ENCODE data around the gene DUOX2. TPM values are rescaled to one million over a fixed set of nuclear protein-coding genes. Genes with fewer than 3 reads are reported as not detected.
"Not testable (repeated sequence)": the region's sequence is repeated elsewhere in the genome, so short reads cannot be mapped to it uniquely, and the experiment has no call there.

The DUOX2 gene
- total RNA-seq, 1 experiment from 2014 or later, result not detected

DNA sequence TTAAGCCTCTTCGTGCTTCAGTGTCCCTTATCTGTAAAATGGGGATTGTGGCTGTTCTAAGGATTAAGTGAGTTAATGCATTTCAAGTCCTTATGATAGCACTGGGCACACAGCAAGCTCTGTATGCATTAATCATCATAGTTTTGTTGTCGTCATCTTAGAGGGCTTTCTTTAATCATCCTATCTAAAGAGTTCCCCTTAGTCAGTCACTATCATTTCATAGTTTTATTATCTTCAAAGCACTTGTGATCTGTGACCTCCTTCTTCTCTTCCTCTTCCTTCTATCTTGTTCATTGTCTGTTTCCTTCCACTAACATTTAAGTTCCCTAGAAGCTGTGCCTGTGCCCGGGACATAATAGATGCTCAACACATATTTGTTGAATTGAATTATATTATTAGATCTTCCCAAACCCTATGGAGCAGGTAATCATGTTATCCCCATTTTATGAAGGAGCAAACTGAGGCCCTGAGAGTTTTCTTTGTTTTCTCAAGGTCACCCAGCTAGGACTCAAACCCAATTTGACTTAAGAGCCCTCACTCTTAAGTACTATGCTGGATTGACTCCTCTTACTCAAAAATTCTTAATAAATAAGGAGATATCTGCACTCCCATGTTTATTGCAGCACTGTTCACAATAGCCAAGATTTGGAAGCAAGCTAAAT is 24.1 kb downstream of the DUOX2 start:
- in situ Hi-C loops (cut with HindIII; ENCODE audit: low pct_unique_long_range_greater_than_20kb, low sequenced_read_pairs), result no loop called here
- DNase-seq (ENCODE audit: low read depth), result no peak

DNA sequence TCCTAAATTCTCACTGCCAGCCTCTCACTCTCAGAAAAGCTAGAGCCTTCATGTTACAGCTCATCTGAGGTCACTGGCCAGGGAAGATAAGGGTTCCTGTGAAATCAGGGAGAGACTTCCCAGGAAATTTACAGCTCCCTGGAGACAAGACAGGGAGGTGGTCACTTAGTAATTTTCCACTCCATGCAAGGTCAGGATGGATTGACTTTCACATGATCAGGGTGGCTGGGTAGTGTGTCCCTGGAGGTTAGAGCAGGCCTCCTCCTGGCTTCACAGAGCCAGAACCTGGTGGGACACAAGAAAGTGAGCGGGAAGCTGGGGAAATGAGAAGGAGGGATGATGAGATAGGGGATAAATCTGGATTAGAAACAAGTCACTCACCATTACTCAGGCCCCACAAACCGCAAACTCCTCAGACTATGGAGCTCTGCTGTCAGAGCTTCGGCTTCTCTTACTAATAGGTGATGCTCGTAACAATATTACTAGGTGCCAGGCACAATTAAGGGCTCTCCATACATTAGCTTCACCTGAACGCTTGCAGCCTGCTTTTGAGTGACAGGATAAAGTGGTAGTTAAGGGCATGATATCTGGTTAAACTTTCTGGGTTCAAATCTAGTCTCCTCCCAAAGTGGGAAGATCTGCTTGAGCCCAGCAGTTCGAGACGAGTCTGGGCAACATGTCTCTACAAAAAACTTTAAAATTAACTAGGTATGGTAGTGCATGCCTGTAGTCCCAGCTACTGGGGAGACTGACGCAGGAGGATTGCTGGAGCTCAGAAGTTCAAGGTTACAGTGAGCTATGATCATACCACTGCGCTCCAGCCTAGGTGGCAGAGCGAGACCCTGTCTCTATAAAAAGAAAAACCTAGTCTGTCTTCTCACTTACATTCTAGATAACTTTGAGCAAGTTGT is 24.9 kb downstream of the DUOX2 start:
- DNase-seq (ENCODE audit: low read depth), result no peak
- in situ Hi-C loops (cut with HindIII; ENCODE audit: low pct_unique_long_range_greater_than_20kb, low sequenced_read_pairs), result no loop called here

DNA sequence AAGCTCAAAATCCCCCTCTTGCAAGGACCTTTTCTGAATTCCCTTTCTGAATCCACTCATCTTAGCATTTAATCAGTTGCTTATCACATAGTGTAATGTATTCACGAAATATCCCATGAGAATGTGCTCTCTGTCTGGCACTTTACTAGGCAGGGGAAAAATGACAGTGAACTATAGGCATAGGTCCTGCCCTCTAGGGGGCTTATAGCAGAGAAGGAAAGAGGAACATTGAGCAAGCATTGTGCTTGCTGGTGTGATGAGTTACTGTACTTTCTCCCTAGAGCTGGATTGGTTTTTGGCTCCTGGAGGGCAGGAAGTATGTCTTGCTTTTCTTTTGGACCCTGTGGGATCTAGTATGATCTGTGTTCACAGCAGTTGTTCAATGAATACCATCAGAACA is 26.5 kb downstream of the DUOX2 start:
- no peak for DNase-seq (ENCODE audit: low read depth)
- in situ Hi-C loops (cut with HindIII; ENCODE audit: low pct_unique_long_range_greater_than_20kb, low sequenced_read_pairs), result no loop called here

DNA sequence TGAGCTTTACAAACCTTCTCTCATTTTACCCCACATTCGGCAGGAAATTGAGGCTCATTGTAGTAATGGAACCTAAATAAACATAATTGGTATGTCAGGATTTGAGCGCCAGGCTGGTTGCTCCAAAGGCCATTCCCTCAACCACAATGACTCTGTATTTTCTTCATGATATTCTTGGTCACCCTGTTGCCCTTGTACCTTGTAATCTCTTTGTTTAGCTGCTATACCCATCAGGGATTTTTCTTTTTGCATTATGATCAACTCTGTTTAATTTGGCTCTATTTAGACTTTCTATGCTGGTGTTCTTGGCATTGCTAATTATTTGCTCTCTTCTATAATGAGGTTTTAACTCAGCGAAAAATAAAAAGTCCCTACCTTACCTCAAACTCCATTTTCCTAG is 29.8 kb downstream of the DUOX2 start:
- no peak for DNase-seq (ENCODE audit: low read depth)

DNA sequence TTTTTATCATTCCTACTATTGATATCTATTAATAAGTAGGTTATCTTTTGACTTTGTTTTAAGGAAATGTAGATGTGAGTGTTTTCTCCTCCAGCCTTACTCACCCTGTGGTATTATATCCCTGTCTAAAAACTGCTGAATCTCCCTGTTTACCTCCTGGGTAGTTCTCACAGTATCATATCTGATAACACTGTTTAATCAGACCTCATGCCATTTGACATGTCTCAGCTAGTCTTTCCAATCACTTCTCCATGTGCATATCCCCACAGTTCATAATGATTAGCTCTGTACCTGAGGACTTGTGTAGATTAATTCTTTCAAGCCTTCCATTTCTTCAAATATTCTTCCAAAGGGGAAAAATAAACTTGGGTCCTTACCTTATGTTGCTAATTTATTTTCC is 30.7 kb downstream of the DUOX2 start:
- in situ Hi-C loops (cut with HindIII; ENCODE audit: low pct_unique_long_range_greater_than_20kb, low sequenced_read_pairs), result no loop called here
- no peak for DNase-seq (ENCODE audit: low read depth)

More for the DNA sequence above, 29.8 kb downstream of the DUOX2 start:
- in situ Hi-C loops (cut with HindIII; ENCODE audit: low pct_unique_long_range_greater_than_20kb, low sequenced_read_pairs), result no loop called here

DNA sequence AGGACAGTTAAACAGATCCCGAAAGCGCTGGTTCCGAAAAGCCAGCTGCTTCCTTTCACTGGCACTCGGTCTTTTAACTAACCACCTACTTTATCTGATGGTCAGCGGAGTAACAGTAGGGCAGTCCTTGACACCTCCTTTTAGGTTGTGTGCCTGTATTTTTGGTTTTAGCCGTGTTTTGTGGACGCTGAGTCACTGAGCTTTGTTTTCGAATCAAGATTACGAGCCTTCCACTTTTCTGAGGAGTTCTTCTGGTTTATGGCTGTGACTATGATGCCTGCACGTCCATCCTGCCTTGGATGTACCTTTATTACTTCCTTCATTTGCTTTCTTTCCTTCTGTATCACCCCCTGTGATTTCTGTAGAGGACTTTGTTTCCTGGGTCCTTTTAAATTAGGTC is 31.6 kb downstream of the DUOX2 start:
- DNase-seq (ENCODE audit: low read depth); in situ Hi-C loops (cut with HindIII; ENCODE audit: low pct_unique_long_range_greater_than_20kb, low sequenced_read_pairs): not testable (repeated sequence)

DNA sequence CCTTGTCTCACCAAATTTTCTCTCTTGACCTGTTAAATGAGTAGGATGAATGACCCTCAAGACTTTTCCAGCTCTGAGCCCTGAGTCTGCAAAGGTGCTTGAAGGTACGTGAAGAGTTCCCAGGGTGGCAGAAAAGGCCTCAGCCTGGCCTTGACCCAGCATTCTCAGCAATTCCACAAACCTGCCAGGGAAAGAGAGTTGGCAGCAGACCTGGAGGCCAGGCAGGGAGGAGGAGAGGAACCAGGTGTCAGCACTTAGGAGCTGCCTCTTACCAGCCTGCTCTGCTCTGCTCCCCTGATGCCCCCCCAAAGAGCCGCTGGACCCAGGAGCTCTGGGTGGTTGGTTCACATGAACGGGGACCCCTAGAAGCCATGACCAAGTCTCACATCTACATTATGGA is 33.4 kb downstream of the DUOX2 start:
- in situ Hi-C loops (cut with HindIII; ENCODE audit: low pct_unique_long_range_greater_than_20kb, low sequenced_read_pairs); DNase-seq (ENCODE audit: low read depth): not testable (repeated sequence)

DNA sequence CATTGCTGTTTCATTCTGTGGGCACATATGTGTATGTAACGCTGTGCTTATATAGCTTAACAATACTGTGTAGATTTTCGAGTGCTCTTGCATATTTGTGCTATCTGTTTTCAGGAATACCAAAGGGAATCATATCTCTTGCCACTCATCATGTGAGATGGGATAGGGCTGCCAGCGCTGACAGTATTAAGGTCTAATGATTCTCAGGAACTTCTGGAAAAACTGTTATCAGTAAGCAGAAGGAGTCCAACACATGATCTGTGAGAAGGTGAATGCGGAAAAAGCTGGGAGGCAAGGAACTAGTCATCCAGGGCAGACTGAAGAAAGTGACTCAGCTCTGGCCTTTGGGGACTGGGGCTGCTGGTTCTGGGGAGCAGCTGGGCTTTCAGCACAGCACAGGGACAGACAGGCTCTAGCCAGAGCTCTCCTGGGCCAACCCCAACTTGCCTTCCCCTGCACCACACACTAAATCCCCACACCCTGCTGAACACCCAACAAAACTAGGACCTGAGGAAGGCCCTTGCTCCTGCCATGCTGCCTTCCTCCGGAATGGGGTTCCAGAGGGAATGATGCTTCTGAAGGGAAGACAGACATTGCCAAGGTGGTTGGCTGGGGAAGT is 34.2 kb downstream of the DUOX2 start:
- peak; percentile 12 for DNase-seq (ENCODE audit: low read depth)
- in situ Hi-C loops (cut with HindIII; ENCODE audit: low pct_unique_long_range_greater_than_20kb, low sequenced_read_pairs), result not testable (repeated sequence)

DNA sequence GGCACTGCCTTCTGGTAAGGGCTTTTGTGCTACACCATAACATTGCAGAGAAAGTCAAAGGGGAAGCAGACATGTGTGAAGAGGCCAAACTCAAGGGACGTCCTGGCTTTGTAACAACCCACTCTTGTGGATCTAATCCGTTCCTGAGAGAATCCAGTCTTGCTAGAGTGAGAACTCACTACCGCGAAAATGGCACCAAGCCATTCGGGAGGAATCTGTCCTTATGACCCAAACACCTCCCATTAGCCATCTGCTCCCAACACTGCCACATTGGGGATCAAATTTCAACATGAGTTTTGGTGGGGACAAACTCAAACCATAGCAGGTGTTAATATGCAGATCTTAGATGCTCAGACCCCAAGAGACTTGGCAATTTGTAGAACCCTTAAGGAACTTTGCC is 34.8 kb downstream of the DUOX2 start:
- in situ Hi-C loops (cut with HindIII; ENCODE audit: low pct_unique_long_range_greater_than_20kb, low sequenced_read_pairs); DNase-seq (ENCODE audit: low read depth): not testable (repeated sequence)

DNA sequence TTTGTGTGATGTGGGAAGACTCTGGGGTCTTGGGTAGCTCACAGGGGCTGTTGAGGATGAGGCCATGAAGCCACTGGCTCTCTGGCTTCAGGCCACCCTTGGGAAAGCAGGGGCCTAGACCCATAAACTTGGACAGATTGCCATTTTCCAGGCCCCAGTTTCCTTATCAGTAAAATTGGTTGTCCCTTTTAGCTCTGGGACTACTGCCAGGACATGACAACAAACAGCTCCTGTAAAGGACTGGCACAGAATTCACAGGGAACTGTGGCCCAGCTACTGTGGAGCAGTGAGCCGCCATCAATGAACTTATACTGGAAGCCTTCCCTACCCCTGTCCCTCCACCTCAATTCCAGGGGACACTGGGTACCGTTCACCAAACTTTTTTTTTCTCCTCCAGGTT is 36.6 kb downstream of the DUOX2 start:
- in situ Hi-C loops (cut with HindIII; ENCODE audit: low pct_unique_long_range_greater_than_20kb, low sequenced_read_pairs); DNase-seq (ENCODE audit: low read depth): not testable (repeated sequence)

DNA sequence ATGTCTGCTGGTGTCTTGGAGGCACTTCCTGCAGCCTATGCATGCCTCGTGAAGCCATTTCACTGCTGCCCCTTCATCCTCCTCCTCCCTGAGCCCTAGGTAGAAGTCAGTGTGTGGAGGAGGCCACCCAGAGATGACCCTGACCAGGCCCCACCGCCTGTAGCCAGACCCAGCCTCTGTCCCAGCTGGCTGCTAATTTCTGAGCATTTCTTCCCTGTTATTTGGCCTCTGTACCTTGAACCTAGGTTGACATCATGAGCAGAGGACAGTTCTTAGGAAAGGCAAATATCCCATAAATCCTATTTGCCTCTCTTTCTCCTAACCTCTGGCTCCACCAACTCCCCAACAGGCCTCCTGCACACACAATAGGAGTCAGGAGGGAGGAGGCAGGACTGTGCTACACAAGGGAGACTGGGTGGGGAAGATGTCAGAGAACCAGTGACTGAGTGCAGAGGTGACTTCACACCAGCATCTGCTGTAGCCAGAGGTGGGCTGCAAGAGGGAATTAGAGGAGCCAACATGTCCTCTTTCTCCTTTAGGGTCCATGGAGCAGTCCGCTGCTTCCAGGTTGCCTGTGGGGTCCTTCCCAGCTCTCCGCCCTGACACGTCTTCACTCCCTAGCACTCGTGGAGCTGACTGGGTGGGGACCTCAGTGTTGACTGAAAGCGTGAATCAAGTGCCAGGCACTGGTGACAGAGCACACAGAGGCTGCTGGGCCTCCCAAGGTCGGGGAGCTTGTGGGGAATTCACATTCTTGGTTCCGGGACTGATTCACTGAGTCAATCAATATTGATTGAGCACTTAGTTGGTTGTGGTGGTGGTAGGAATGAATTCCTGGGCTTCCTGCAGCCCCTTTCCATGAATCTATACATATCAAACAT is 38.3 kb downstream of the DUOX2 start:
- in situ Hi-C loops (cut with HindIII; ENCODE audit: low pct_unique_long_range_greater_than_20kb, low sequenced_read_pairs); DNase-seq (ENCODE audit: low read depth): not testable (repeated sequence)

DNA sequence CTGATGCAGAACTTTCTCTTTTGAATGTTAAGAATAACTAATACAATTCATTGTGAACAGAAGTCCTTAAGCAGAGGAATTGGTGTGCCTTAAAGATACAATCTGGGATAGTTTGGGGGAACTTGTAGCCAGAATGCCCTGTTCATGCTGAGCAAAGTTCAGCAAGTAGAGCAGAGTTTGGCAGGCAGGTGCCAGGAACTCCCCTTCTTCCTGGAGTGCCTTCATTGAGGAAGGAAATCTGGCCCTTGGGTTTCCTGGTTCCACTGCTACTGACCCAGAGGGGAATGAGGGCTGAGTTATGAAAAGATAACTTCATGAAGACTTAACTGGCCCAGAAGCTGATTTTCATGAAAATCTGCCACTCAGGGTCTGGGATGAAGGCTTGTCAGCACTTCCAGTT is 40.4 kb downstream of the DUOX2 start:
- in situ Hi-C loops (cut with HindIII; ENCODE audit: low pct_unique_long_range_greater_than_20kb, low sequenced_read_pairs); DNase-seq (ENCODE audit: low read depth): not testable (repeated sequence)

DNA sequence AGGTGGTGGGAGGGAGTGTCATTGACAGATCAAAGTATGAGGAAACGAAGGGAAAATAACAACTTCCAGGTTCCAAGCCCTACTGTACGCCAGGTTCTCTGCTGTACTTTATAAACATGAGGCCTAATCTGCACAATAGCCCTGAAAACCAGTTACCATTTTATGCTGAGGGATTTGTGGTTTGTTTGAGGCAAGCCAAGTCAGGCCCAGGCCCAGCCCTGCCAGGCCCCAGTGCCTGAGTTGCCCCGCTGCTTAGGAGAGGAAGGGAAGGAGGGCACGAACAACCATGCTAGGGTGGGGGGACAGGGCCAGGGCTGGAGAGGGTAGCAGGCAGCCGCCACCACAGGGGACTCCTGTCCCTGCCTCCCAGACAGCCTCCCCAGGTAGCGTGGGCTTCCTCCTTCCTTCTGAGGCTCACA is 44.0 kb downstream of the DUOX2 start:
- DNase-seq (ENCODE audit: low read depth); in situ Hi-C loops (cut with HindIII; ENCODE audit: low pct_unique_long_range_greater_than_20kb, low sequenced_read_pairs): not testable (repeated sequence)

DNA sequence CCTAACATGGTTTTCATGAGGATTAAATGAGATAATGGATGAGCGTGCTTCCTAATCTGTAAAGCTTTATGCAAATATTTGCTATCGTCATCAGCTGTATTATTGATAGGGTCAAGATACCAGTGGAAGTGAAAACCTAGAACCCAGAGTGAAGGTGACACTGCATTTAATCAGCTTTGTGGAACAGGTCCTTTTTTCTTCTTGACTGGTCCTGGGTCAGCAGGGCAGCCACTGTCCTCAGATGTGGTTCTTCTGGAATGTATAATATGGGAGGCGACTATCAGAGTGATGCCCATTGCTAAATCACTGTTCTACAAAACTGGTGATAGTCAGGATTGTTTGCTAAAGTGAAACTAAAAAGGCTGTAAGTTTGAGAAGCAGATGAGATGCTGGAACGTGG is 49.6 kb downstream of the DUOX2 start:
- in situ Hi-C loops (cut with HindIII; ENCODE audit: low pct_unique_long_range_greater_than_20kb, low sequenced_read_pairs), result no loop called here
- DNase-seq (ENCODE audit: low read depth), result peak; percentile 72

DNA sequence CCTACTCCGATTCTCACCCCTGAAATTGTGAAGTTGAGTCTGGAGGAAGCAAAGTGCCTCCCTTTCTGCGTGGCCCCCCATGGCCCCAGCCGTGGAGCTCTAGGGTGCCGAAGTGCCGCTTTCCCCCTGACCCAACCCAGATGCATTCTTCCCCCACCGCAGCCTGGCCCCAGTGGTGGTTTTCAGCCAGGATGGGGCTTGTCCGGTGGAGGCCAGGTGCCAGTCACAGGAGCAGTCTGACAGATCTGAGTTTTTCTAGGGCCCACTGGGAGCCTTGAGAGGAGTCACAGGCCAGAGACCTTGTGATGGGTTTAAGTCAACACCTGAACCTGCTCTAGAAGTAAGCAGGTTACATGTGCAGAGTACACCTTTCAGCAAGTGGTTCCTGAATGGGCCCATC is 51.7 kb downstream of the DUOX2 start:
- DNase-seq (ENCODE audit: low read depth); in situ Hi-C loops (cut with HindIII; ENCODE audit: low pct_unique_long_range_greater_than_20kb, low sequenced_read_pairs): not testable (repeated sequence)

DNA sequence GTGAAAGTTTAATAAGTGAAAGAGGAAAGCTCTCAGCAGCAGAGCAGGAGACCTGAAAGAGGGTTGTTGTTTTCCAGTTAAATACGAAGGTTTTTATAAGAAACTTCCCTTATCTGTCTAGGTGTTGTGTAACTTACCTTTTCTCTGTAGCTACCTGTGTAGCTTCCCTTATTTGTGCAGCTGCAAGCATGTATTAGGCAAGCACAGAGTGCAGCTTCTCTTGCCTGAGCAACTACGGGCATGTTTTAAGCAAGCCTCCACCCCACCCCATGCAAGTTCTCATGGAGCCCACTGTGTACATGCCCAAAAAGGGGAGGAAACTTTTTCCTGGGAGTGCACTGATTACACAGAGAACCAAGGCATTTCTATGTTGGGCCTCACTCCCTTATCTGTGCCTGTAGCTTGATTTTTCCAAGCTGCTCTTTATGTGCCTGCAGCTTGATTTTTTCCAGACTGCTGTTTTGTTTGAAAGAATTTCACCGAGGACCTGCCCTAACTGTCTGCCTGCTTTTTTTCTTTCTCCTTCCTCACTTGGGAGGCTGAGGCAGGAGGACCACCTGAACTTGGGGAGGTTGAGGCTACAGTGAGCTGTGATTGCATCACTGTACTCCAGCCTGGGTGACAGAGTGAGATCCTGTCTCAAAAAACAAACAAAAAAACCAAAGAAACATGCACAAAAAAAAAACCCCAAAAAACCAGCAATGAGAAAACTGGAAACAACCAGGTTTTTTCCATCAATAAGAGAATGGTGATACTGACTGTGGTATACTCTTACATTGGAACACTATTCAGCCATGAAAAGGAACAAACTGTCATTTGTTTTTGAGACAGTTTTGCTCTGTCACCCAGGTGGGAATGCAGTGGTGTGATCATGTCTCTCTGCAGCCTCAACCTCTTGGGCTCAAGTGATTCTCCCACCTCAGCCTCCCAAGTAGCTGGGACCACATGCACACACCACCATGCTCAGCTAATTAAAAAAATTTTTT is 55.0 kb downstream of the DUOX2 start:
- DNase-seq (ENCODE audit: low read depth); in situ Hi-C loops (cut with HindIII; ENCODE audit: low pct_unique_long_range_greater_than_20kb, low sequenced_read_pairs): not testable (repeated sequence)

DNA sequence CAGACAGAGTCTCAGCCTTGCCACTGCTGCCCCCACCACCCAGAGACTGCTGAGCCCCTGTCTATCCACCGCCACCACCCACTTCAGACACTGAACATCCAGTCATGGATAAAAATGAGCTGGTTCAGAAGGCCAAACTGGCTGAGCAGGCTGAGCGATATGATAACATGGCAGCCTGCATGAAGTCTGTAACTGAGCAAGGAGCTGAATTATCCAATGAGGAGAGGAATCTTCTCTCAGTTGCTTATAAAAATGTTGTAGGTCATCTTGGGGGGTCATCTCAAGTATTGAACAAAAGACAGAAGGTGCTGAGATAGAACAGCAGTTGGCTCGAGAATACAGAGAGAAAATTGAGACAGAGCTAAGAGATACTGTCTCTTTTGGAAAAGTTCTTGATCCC is 61.3 kb downstream of the DUOX2 start:
- DNase-seq (ENCODE audit: low read depth); in situ Hi-C loops (cut with HindIII; ENCODE audit: low pct_unique_long_range_greater_than_20kb, low sequenced_read_pairs): not testable (repeated sequence)

Data from Caki2 (cell line).